NCI-H2107 (cell line): Measurements from ENCODE around the gene TPPP.
"Not testable (repeated sequence)": the region's sequence is repeated elsewhere in the genome, so short reads cannot be mapped to it uniquely, and the experiment has no call there.

ENCODE experiments used
- DNase-seq: peaks from one replicate; lab custom pipeline; 2025; lab: John Stamatoyannopoulos, UW

The TPPP gene

GRCh38 chr5:693271-694041 is at the start of gene TPPP:
Gene TPPP (minus strand): TSS chr5:693352. CDS start chr5:678060, 15,292 bp downstream.
- DNase-seq, result not testable (repeated sequence)

- not testable (repeated sequence) for DNase-seq
Measured at GRCh38 chr5:742276-742675, 49.1 kb upstream of the TPPP start.

DNA sequence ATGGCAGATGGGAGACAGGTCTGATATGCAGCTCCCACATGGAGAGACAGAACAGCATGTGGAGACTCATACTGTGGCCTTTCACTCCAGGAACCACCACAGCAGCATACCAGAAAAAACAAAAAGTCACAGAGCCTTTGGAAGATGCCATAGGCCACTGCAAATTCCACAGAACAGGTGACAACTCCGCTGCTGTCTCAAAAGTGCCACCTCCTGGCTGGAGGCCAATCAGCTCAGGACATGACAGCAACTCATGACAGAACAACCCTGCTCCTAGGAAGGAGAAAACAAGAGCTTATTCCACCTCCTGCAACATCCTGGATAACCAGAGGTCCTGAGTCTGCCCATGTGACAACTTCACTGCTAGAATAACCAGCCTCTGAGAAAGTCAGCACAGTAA is 41.0 kb upstream of the TPPP start:
- DNase-seq, result not testable (repeated sequence)

DNA sequence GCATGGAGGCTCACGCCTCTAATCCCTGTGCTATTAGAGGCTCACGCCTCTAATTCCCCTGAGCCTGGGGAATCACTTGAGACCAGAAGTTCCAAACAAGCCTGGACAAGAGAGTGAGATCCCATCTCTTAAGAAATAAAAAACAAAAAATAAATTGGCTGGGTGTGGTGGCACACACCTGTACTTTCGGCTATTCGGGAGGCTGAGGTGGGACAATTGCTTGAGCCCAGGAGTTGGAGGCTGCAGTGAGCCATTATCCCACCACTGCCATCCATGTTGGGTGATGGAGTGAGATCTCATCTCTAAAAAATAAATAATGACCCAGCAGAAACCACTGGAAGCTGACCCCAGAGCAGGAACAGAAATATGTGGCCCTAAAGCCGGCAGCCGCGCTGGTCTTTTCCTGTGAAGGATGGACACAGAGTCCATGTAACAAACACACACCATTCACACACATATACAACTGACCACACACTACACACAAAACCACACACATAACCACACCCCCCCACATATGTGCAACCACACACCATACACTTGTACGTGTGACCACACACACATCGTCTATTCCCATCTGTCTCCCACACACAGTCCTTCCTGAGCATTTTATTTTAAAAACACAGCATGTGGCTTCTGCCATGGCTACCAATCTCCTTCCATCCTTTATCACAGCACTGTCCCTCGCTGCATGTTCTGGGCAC is 39.8 kb upstream of the TPPP start:
- DNase-seq, result not testable (repeated sequence)

- DNase-seq, result not testable (repeated sequence)
Measured at GRCh38 chr5:729225-729624, 36.1 kb upstream of the TPPP start.

DNA sequence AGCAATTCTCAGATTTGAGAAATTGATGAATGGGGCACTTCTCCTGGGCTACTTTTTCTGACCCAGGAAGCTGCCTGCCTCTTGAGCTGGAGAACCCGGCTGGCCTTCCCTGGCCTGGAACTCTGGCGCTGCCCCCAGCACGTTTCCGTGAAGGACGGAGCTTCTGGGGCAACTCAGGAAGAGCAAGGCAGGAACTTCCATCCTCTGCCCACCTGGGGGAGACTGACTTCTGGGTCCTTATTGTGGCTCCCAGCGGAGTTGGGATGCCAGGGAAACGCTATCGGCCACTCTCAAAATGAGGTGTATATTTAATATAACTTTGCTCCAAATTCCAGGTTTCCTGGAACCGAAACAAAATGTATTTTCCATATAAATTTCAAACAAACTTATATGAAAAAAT is 33.9 kb upstream of the TPPP start:
- DNase-seq, result not testable (repeated sequence)

GRCh38 chr5:723865-724264 is 30.7 kb upstream of the TPPP start:
- not testable (repeated sequence) for DNase-seq

DNA sequence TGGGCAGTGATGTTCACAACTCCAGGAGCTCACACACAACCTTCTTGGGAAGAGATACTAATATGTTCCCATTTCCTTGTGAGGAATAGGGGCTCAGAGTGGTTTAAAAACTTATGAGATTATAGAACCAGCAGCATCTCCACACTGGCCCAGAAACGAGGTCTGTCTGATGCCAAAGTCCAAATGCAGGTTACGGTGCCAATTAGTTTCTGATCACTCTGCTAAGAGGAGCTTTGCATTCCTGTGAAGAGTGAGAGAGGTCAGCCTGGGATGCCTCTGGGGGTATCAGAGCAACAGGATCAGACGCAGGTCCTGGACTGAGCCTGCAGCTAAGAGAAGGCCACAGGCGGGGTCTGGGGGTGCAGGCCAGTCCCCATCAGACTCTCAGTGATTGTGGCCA is 30.2 kb upstream of the TPPP start:
- DNase-seq, result not testable (repeated sequence)

GRCh38 chr5:719379-719778 is 26.2 kb upstream of the TPPP start:
- DNase-seq, result not testable (repeated sequence)

DNA sequence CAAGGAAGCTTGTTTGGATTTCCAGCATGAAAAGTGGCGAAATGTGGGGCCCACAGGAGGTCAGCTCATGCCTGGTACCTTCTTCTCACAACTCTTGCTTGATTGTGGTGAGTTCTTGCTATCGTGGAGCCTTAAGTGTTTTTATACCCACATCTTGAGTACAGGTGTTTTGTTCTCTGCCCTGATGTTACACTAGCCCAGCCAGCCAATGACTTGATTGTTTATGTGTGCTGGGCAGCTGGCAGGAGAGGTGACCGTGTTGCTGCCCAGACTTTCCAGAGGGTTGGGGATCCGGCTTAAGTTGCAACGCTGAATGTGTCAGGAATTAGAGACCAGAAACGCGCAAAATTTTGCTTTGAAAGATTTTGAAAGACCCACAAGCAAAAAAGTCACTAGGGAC is 24.0 kb upstream of the TPPP start:
- no peak for DNase-seq

- DNase-seq, result not testable (repeated sequence)
Measured at GRCh38 chr5:716740-717139, 23.6 kb upstream of the TPPP start.

- DNase-seq, result not testable (repeated sequence)
Measured at GRCh38 chr5:715636-716035, 22.5 kb upstream of the TPPP start.

- DNase-seq, result not testable (repeated sequence)
Measured at GRCh38 chr5:714215-715118, 21.3 kb upstream of the TPPP start.

GRCh38 chr5:713686-714085 is 20.5 kb upstream of the TPPP start:
- not testable (repeated sequence) for DNase-seq

DNA sequence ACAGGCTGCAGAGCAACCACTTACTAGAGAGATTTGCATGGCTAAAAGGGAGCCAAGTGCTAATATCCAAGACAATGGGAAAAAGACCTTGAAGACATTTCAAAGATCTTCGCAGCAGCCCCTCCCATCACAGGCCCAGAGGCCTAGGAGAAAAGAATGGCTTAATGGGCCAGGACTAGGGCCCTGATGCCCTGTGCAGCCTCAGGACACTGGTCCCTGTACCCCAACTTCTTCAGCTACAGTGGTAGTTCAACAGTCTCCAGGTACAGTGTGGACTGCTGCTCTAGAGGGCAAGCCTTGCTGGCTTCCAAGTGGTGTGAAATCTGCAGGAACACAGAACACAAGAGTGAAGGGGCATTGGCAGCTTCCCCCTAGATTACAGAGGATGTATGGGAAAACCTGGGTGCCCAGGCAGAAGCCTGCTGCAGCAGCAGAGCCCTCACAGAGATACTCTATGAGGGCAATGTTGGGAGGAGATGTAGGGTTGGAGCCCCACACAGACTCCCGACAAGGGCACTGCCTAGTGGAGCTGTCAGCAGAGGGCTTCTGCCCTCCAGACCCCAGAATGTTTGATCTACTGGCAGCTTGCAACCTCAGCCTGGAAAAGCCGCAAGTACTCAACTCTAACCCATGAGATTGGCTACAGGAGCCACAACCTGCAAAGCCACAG is 15.8 kb upstream of the TPPP start:
- DNase-seq, result not testable (repeated sequence)

- DNase-seq, result not testable (repeated sequence)
Measured at GRCh38 chr5:708374-708773, 15.2 kb upstream of the TPPP start.

DNA sequence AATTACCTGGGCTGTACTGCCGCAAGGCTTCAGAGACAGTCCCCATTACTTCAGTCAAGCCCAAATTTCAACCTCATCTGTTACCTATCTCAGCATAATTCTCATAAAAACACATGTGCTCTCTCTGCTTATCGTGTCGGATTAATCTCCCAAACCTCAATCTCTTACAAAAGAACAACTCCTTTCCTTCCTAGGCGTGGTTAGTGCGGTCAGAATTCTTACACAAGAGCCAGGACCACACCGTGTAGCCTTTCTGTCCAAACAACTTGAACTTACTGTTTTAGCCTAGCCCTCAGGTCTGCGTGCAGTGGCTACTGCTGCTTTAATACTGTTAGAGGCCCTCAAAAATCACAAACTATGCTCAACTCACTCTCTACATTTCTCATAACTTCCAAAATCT is 13.0 kb upstream of the TPPP start:
- DNase-seq, result not testable (repeated sequence)

DNA sequence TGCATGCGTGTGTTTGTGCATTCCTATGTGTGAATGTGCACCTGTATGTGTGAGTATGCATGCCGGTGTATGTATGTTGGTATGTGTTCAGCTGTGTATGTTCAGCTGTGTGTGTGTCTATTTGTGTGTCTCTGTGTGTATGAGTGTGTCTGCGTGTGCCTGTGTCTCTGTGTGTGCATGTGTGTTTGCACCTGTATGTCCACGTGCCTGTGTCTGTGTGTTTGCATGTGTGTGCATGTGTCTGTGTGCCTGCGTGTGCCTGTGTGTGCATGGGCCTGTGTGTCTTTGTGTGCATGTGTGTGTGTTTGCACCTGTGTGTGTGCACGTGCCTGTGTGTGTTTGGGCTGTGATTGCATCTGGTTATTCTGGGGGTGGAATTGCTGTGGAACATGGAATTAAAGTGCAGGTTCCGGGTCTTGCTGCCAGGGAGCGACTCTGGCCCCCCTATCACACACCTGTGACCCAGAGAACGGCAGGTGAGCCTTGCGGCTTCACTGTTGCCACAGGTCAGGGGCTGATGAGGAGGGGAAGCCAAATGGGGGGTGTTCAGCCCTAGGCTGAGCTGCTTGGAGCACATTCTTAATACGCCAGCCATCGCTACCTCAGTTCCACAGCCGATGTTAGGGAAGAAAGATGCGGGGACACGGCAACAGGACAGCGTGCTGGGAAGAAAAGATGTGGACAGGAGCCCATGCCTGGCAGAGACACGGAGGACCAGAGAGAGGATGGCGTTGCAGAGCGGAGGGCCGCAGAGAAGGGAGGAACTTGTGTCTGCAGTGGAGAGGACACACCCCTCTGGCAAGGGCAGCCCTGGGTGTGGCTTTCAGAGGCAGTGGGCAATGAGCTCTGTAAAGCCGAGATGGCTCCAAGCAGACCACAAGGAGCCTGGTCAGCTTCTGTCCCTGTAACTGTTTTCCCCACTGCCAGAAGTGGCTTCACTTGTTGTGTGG is 3.9 kb upstream of the TPPP start:
- DNase-seq, result not testable (repeated sequence)

GRCh38 chr5:696191-696590 is 3.0 kb upstream of the TPPP start:
- DNase-seq, result not testable (repeated sequence)

- DNase-seq, result not testable (repeated sequence)
Measured at GRCh38 chr5:695475-695874, 2.3 kb upstream of the TPPP start.
